Sigmoid colon (tissue), 4 donors: ENCODE measurements around the gene S100A16.

ENCODE experiments used
- CTCF ChIP-seq, 4 experiments: fragments of 450-650 bp in 3 of 4; fragments of 200-600 bp in 1 of 4; IDR thresholded peaks; one replicate each; pipeline ENCODE4 v1.5.1; 2016 to 2019; ENCODE audit warnings: antibody characterized with exemption in 4 of 4, mild to moderate bottlenecking in 3 of 4, moderate library complexity in 2 of 4
- EP300 ChIP-seq, 4 donors: sonication (generic); formaldehyde crosslinking; IDR thresholded peaks; one replicate each; pipeline ENCODE4 v1.6.1; 2017; ENCODE audit warnings: antibody characterized with exemption in 4 of 4
- POLR2A ChIP-seq, 2 donors: fragments of 450-650 bp; IDR thresholded peaks; one replicate each; pipeline ENCODE4 v1.6.1; 2016; ENCODE audit warnings: antibody characterized with exemption in 2 of 2, mild to moderate bottlenecking in 2 of 2, moderate library complexity in 2 of 2
- POLR2AphosphoS5 ChIP-seq, 4 donors: sonication (generic); formaldehyde crosslinking; IDR thresholded peaks; one replicate each; pipeline ENCODE4 v1.6.1; 2017; ENCODE audit warnings: antibody characterized with exemption in 4 of 4

GRCh38 chr1:153606194-153606593, 6.7 kb downstream of the S100A16 start:
- TF ChIP-seq EP300 (IDR thresholded peaks at IDR 0.05) (no peak), CTCF (IDR thresholded peaks at IDR 0.05) (no peak), POLR2A (IDR thresholded peaks at IDR 0.05) (no peak), POLR2AphosphoS5 (IDR thresholded peaks at IDR 0.05) (no peak)
